A549 (cell line): ENCODE data around the gene SLC10A3. TPM values are rescaled to one million over a fixed set of nuclear protein-coding genes. Genes with fewer than 3 reads are reported as not detected.

ENCODE experiments used
- ATAC-seq, 2 experiments: fragments of 200-7000 bp in 1 of 2; fragments of >200 bp in 1 of 2; cut with Nextera tagmentation in 1 of 2; cut with Tn5 transposase in 1 of 2; 3 replicates each; pipeline versions ENCODE4 v1.8.0 to v1.9.1; 2018 to 2020; ENCODE audit warnings: mild to moderate bottlenecking in 1 of 2, moderate library complexity in 1 of 2
- CTCF ChIA-PET: fragments of 300-600 bp; sonication (Branson Sonifier 250); formaldehyde crosslinking; extraction: SDS; loops from one replicate; lab custom pipeline; 2021; ENCODE audit warnings: antibody characterized with exemption, inconsistent platforms; lab: Yijun Ruan, JAX
- POLR2A ChIA-PET: fragments of 350-600 bp; formaldehyde crosslinking; extraction: SDS; loops from one replicate; lab custom pipeline; 2021; ENCODE audit warnings: antibody characterized with exemption, inconsistent platforms; lab: Yijun Ruan, JAX
- DNase-seq, 2 experiments: peaks; one replicate each; pipeline versions ENCODE4 v3.0.0 to v3.0.0-alpha.2; 2011 to 2016; ENCODE audit warnings: low read depth in 1 of 2, low spot score in 1 of 2
- FAIRE-seq: peaks from 2 replicates; lab custom pipeline; 2011; peaks lifted over from hg19 to GRCh38; lab: Jason Lieb, UNC
- H3K27ac ChIP-seq, 2 experiments: fragments of >200 bp; sonication (Bioruptor Twin); formaldehyde crosslinking; 3 replicates each; pipeline ENCODE4 v1.5.1; 2016 to 2017
- H3K4me1 ChIP-seq: fragments of >200 bp; sonication (Bioruptor Twin); formaldehyde crosslinking; 3 replicates; pipeline ENCODE4 v1.6.1; 2016
- H3K4me2 ChIP-seq: fragments of >200 bp; sonication (Bioruptor Twin); formaldehyde crosslinking; 3 replicates; pipeline ENCODE4 v1.6.1; 2016
- H3K4me3 ChIP-seq: fragments of >200 bp; sonication (Bioruptor Twin); formaldehyde crosslinking; 3 replicates; pipeline ENCODE4 v1.5.1; 2016
- H3K9me3 ChIP-seq: fragments of >200 bp; sonication (Bioruptor Twin); formaldehyde crosslinking; 3 replicates; pipeline ENCODE4 v1.6.1; 2016
- ATOH8 ChIP-seq: fragments of 250-450 bp; sonication (Bioruptor Pico); IDR thresholded peaks from 2 replicates; pipeline ENCODE4 v1.5.0; 2020; ENCODE audit warnings: low read depth, mild to moderate bottlenecking, moderate library complexity
- CBX2 ChIP-seq: fragments of 200-600 bp; sonication (generic); IDR thresholded peaks from 2 replicates; pipeline ENCODE4 v1.6.1; 2016; ENCODE audit warnings: low read depth, mild to moderate bottlenecking, borderline replicate concordance
- CBX8 ChIP-seq: fragments of 200-600 bp; sonication (generic); IDR thresholded peaks from 2 replicates; pipeline ENCODE4 v1.6.1; 2016
- CHD4 ChIP-seq: fragments of 200-600 bp; sonication (generic); IDR thresholded peaks from 2 replicates; pipeline ENCODE4 v1.6.1; 2016; ENCODE audit warnings: antibody characterized with exemption, mild to moderate bottlenecking, borderline replicate concordance
- EHF ChIP-seq: fragments of 250-450 bp; sonication (Bioruptor Pico); IDR thresholded peaks from 2 replicates; pipeline ENCODE4 v1.5.0; 2020; ENCODE audit warnings: mild to moderate bottlenecking
- ESRRA ChIP-seq: fragments of 150-350 bp; IDR thresholded peaks from 2 replicates; pipeline ENCODE4 v1.6.1; 2014; ENCODE audit warnings: mild to moderate bottlenecking, low read length, borderline replicate concordance
- FOSL2 ChIP-seq, 2 experiments: fragments of 450-650 bp in 1 of 2; fragments of >200 bp in 1 of 2; sonication (Bioruptor Twin) in 1 of 2; formaldehyde crosslinking; IDR thresholded peaks; 2 replicates each; pipeline versions ENCODE4 v1.5.0 to v1.6.1; 2016 to 2020; ENCODE audit warnings: mild to moderate bottlenecking in 1 of 2, moderate library complexity in 1 of 2
- HDAC2 ChIP-seq: fragments of 200-600 bp; sonication (generic); IDR thresholded peaks from 2 replicates; pipeline ENCODE4 v1.6.1; 2016
- HES2 ChIP-seq: fragments of >200 bp; sonication (Bioruptor Twin); formaldehyde crosslinking; IDR thresholded peaks from 2 replicates; pipeline ENCODE4 v1.6.1; 2016
- HOXB13 ChIP-seq: fragments of 250-450 bp; sonication (Bioruptor Pico); IDR thresholded peaks from 2 replicates; pipeline ENCODE4 v1.5.0; 2020; ENCODE audit warnings: low read depth, mild to moderate bottlenecking, moderate library complexity
- HOXB5 ChIP-seq: fragments of 250-450 bp; sonication (Bioruptor Pico); IDR thresholded peaks from 2 replicates; pipeline ENCODE4 v1.5.0; 2020; ENCODE audit warnings: mild to moderate bottlenecking, moderate library complexity
- JUN ChIP-seq, 2 experiments: fragments of >200 bp; sonication (Bioruptor Twin); formaldehyde crosslinking; IDR thresholded peaks; 2 replicates in 1 of 2; 3 replicates in 1 of 2; pipeline ENCODE4 v1.6.1; 2016 to 2017
- MAZ ChIP-seq: fragments of 150-350 bp; IDR thresholded peaks from 2 replicates; pipeline ENCODE4 v1.6.1; 2014; ENCODE audit warnings: antibody characterized with exemption, low read depth, low read length, borderline replicate concordance
- NFE2L2 ChIP-seq: fragments of 150-350 bp; conservative IDR thresholded peaks from 2 replicates; pipeline ENCODE4 v1.6.1; 2014; ENCODE audit warnings: low read length
- NPAS2 ChIP-seq: fragments of 250-450 bp; sonication (Bioruptor Pico); IDR thresholded peaks from 2 replicates; pipeline ENCODE4 v1.8.0; 2022; ENCODE audit warnings: mild to moderate bottlenecking, moderate library complexity, borderline replicate concordance
- PHF8 ChIP-seq: fragments of 200-600 bp; sonication (generic); IDR thresholded peaks from 2 replicates; pipeline ENCODE4 v1.6.1; 2016; ENCODE audit warnings: low read depth, mild to moderate bottlenecking, antibody characterized with exemption, moderate library complexity, borderline replicate concordance
- RARB ChIP-seq: fragments of 250-450 bp; sonication (Bioruptor Pico); IDR thresholded peaks from 2 replicates; pipeline ENCODE4 v1.8.0; 2021; ENCODE audit warnings: mild to moderate bottlenecking, moderate library complexity
- RCOR1 ChIP-seq: fragments of 150-350 bp; IDR thresholded peaks from 2 replicates; pipeline ENCODE4 v1.6.1; 2014; ENCODE audit warnings: antibody characterized with exemption, low read length, low read depth
- REST ChIP-seq: fragments of 200-600 bp; sonication (generic); IDR thresholded peaks from 2 replicates; pipeline ENCODE4 v1.6.1; 2016; ENCODE audit warnings: antibody characterized with exemption, mild to moderate bottlenecking, moderate library complexity
- TP53 ChIP-seq: fragments of 250-450 bp; sonication (Bioruptor Pico); IDR thresholded peaks from 2 replicates; pipeline ENCODE4 v1.5.0; 2021; ENCODE audit warnings: mild to moderate bottlenecking, moderate library complexity
- ZC3H11A ChIP-seq: fragments of 450-650 bp; IDR thresholded peaks from 2 replicates; pipeline ENCODE4 v1.6.1; 2014; ENCODE audit warnings: antibody characterized with exemption, mild to moderate bottlenecking
- ZNF302 ChIP-seq: fragments of 250-450 bp; sonication (Bioruptor Pico); IDR thresholded peaks from 2 replicates; pipeline ENCODE4 v1.9.0; 2021; ENCODE audit warnings: inconsistent platforms, mild to moderate bottlenecking, moderate library complexity
- ZSCAN20 ChIP-seq: fragments of 250-450 bp; sonication (Bioruptor Pico); IDR thresholded peaks from 2 replicates; pipeline ENCODE4 v1.8.0; 2022; ENCODE audit warnings: mild to moderate bottlenecking, moderate library complexity
- WGBS: methylation state at CpG from one replicate; pipeline ENCODE4 v1.1.6; 2017; ENCODE audit errors: missing lambda C conversion rate; 5-methylcytosine and 5-hydroxymethylcytosine counted together
- polyA plus RNA-seq, 4 experiments: library from polyadenylated mRNA; depleted of rRNA in 3 of 4; stranded (reverse); fragments of >200 nt; fragmentation: RNase III in 1 of 4; extraction: RNeasy Plus Mini Kit Qiagen cat#74134 plus additional on column Dnase treatment in 1 of 4; gene quantifications; 2 replicates in 3 of 4; 3 replicates in 1 of 4; pipeline ENCODE4 v1.2.3, GENCODE V29; 2011 to 2017
- TF ChIP-seq, protein P1 (sequence below): fragments of 450-650 bp; IDR thresholded peaks from 2 replicates; pipeline ENCODE4 v1.6.1; 2014; ENCODE audit warnings: antibody characterized with exemption
- TF ChIP-seq, protein P2 (sequence below): IDR thresholded peaks from 2 replicates; pipeline ENCODE4 v1.6.1; 2012; ENCODE audit warnings: low read depth, borderline replicate concordance
- TF ChIP-seq, protein P3 (sequence below): fragments of >200 bp; sonication (Bioruptor Twin); formaldehyde crosslinking; IDR thresholded peaks from 3 replicates; pipeline ENCODE4 v1.5.1; 2016

Gene SLC10A3
- polyA plus RNA-seq, 2 of the 4 experiments (the other 2 are of a cell fraction): 9.0 to 21.7 TPM

DNA sequence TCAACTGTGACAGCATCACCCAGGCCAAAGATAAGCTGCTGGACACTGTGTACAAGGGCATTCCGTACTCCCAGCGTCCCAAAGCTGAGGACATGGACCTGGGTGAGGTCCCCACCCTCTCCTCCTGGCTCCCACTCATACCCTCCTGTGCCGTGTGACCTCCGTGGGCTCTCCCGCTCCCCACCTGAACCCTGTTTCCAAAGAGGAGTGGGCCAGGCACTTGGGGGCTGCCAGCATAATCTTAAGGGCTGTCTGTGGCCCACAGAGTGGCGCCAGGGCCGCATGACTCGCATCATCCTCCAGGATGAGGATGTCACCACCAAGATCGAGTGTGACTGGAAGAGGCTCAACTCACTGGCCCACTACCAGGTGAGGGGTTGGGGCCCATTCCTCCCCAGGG, 21.3 kb downstream of the SLC10A3 start:
- ATAC-seq (no peak), FAIRE-seq (no peak), DNase-seq (no peak)
- Histone ChIP-seq H3K4me3 (no peak overlapping the region), H3K27ac (no peak overlapping the region), H3K4me2 (no peak overlapping the region), H3K4me1 (no peaks in the 10 kb centered on the region), H3K9me3 (no peaks in the 10 kb centered on the region)
- TF ChIP-seq NPAS2 (CRISPR knock-in tag): no peak
- TF ChIP-seq HOXB5 (CRISPR knock-in tag): no peak
- TF ChIP-seq ZSCAN20 (CRISPR knock-in tag): no peak
- TF ChIP-seq ZNF302: no peak
- 92% methylated on average over 4 of the region's 9 CpGs for WGBS
- CTCF ChIA-PET: no interaction called here
- POLR2A ChIA-PET: no interaction called here

- POLR2A ChIA-PET: no interaction called here
- CTCF ChIA-PET: no interaction called here
- ATAC-seq (no peak), DNase-seq (no peak), FAIRE-seq (no peak)
- no peak overlapping the region for H3K4me3 ChIP-seq
- H3K4me1 ChIP-seq: no peaks in the 10 kb centered on the region
- no peaks in the 10 kb centered on the region for H3K9me3 ChIP-seq
- WGBS: 99% methylated on average over 10 of the region's 23 CpGs
- TF ChIP-seq JUN (IDR thresholded peaks at IDR 0.05) (no peak), EHF (no peak), CHD4 (no peak), TP53 (CRISPR knock-in tag) (no peak), CBX2 (no peak), REST (no peak), ATOH8 (CRISPR knock-in tag) (no peak)
- TF ChIP-seq, protein P1, sequence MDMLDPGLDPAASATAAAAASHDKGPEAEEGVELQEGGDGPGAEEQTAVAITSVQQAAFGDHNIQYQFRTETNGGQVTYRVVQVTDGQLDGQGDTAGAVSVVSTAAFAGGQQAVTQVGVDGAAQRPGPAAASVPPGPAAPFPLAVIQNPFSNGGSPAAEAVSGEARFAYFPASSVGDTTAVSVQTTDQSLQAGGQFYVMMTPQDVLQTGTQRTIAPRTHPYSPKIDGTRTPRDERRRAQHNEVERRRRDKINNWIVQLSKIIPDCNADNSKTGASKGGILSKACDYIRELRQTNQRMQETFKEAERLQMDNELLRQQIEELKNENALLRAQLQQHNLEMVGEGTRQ: no peak
- TF ChIP-seq, protein P2, sequence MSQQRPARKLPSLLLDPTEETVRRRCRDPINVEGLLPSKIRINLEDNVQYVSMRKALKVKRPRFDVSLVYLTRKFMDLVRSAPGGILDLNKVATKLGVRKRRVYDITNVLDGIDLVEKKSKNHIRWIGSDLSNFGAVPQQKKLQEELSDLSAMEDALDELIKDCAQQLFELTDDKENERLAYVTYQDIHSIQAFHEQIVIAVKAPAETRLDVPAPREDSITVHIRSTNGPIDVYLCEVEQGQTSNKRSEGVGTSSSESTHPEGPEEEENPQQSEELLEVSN: no peak
- H3K4me2 ChIP-seq: no peak overlapping the region
- H3K27ac ChIP-seq: no peak overlapping the region
Observed at GRCh38 chrX:154468217-154468616, 22.2 kb downstream of the SLC10A3 start.

DNA sequence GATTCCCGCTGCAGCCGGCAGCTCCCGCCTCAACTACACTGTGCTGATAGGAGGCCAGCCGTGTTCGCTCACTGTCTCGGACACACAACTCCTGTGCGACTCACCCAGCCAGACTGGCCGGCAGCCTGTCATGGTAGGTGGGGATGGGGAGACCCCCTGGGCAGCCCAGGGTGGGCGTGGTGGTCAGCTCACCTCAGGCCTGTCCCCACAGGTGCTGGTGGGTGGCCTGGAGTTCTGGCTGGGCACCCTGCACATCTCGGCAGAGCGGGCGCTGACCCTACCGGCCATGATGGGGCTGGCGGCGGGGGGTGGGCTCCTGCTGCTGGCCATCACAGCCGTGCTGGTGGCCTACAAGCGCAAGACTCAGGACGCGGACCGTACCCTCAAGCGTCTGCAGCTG, 22.9 kb downstream of the SLC10A3 start:
- Histone ChIP-seq H3K4me3 (no peak overlapping the region), H3K4me1 (no peaks in the 10 kb centered on the region), H3K9me3 (no peaks in the 10 kb centered on the region), H3K4me2 (no peak overlapping the region), H3K27ac (no peak overlapping the region)
- FAIRE-seq: no peak
- ChIA-PET CTCF (no interaction called here), POLR2A (no interaction called here)
- no peak for ATAC-seq
- WGBS: 95% methylated on average over 4 of the region's 21 CpGs
- DNase-seq: no peak
- TF ChIP-seq HDAC2 (no peak), CBX8 (no peak), CBX2 (no peak), ZC3H11A (no peak), ESRRA (no peak), HOXB13 (no peak), RARB (CRISPR knock-in tag) (no peak), ZSCAN20 (CRISPR knock-in tag) (no peak), FOSL2 (IDR thresholded peaks at IDR 0.05) (no peak), FOSL2 (CRISPR knock-in tag; IDR thresholded peaks at IDR 0.05) (no peak), RCOR1 (no peak), NFE2L2 (no peak), MAZ (no peak), PHF8 (no peak), HES2 (no peak)
- TF ChIP-seq, protein P2: no peak
- TF ChIP-seq, protein P3, sequence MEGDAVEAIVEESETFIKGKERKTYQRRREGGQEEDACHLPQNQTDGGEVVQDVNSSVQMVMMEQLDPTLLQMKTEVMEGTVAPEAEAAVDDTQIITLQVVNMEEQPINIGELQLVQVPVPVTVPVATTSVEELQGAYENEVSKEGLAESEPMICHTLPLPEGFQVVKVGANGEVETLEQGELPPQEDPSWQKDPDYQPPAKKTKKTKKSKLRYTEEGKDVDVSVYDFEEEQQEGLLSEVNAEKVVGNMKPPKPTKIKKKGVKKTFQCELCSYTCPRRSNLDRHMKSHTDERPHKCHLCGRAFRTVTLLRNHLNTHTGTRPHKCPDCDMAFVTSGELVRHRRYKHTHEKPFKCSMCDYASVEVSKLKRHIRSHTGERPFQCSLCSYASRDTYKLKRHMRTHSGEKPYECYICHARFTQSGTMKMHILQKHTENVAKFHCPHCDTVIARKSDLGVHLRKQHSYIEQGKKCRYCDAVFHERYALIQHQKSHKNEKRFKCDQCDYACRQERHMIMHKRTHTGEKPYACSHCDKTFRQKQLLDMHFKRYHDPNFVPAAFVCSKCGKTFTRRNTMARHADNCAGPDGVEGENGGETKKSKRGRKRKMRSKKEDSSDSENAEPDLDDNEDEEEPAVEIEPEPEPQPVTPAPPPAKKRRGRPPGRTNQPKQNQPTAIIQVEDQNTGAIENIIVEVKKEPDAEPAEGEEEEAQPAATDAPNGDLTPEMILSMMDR: no peak
